Cerebellar cortex (tissue), 1 donor: ENCODE measurements around the gene CLSTN3.
A peak's percentile ranks its signal among the peaks of the same experiment; 100 is the strongest.

Experiments
- DNase-seq: peaks from one replicate; pipeline ENCODE4 v3.0.0-alpha.2; 2015; ENCODE audit warnings: low spot score

CLSTN3 gene

DNA sequence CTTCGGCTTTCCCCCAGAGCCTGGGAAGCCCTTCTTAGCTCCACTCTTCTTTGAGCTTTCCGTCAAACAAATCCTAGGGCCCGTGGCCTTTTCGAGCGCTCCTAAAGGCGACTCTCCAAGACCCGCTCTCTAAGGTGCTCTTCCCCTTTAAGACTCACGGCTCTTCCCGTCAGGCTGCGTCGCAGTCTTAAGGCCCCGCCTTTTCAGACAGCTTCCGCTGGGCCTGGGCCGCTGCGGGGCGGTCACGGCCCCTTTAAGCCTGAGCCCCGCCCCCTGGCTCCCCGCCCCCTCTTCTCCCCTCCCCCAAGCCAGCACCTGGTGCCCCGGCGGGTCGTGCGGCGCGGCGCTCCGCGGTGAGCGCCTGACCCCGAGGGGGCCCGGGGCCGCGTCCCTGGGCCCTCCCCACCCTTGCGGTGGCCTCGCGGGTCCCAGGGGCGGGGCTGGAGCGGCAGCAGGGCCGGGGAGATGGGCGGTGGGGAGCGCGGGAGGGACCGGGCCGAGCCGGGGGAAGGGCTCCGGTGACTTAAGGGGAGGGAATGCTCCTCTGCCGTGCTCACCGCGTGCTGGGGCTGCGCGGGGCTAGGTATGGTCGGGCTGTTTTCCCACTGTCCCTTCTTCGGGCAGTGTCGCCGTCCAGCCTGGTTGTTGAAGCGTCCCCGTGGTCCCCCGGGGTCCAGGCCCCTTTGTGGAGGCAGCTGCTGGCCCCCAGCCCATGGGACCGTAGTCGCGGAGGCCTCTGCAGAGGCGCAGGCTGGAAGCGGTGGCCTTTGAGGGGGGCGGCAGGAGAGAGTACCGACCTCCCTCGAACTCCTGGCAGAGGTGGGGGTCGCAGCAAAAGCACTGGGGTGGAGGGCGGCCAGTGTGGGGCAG lies 59.5 kb downstream of the CLSTN3 start, which contains the start of gene PEX5:
Gene PEX5, plus strand, starts transcription at position 289 of the 870 bp plus-strand sequence. CDS start 692 bp downstream, outside the sequence.
- peak; percentile 97 for DNase-seq

GRCh38 chr12:7190268-7191055 lies 60.3 kb downstream of the CLSTN3 start:
- peak; percentile 56 for DNase-seq

DNA sequence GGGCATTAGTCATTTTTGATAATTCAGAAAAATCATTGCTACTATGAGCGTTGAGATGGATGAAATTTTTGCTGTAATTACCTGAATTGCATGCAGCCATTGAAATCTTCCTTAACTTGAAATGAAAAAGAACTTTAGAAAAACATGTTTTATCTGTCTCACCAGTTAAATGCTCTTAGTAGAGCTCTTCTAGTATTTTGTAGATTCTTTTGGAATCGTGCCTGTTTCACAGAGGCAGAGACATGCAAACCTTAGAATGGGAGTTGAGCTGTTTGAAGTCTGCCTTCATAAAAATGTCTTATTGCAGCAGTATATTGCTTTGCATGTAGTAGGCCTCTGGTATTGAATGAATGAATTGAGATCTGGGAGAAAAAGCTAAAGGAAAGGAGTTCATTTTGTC lies 63.5 kb downstream of the CLSTN3 start:
- DNase-seq: no peak

DNA sequence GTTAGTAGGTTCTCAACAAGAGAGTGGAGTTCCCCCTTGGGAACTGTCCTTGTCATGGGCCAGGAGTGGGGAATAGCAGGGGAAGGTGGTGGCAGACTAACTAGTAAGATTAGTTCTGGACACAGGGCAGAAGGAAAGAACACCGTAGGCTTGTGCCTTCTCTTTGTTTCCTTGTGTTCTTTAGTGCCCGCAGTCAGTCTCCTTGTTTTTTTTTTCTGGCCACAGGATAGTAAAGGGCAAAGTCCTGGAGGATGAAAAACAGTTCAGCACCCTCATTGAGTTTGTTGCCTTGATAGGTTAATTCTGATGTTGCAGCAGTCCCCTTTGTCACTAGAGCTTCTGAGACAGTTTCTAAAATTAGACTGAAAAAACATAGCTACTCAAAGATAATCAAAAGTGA lies 67.7 kb downstream of the CLSTN3 start:
- DNase-seq: no peak

- no peak for DNase-seq
These were observed 72.9 kb downstream of the CLSTN3 start for GRCh38 chr12:7203109-7203508.

- no peak for DNase-seq
These were observed 74.9 kb downstream of the CLSTN3 start for GRCh38 chr12:7205091-7205490.

GRCh38 chr12:7206691-7207090 lies 76.5 kb downstream of the CLSTN3 start:
- DNase-seq: no peak

- no peak for DNase-seq
These were observed 77.9 kb downstream of the CLSTN3 start for GRCh38 chr12:7207866-7208625.
